Left renal cortex interstitium (tissue), 4 donors: ENCODE results near the gene ZNF423. TPM values are rescaled to one million over a fixed set of nuclear protein-coding genes. Genes with fewer than 3 reads are reported as not detected.

ENCODE experiments used
- DNase-seq, 4 donors: peaks; one replicate each; pipeline ENCODE4 v3.0.0-alpha.2; 2013; ENCODE audit warnings: low read depth in 4 of 4, low spot score in 2 of 4, missing footprints in 1 of 4
- polyA plus RNA-seq, 4 donors: library from polyadenylated mRNA; unstranded; fragments of 120-200 nt; gene quantifications; one replicate each; pipeline ENCODE4 v1.2.1, GENCODE V29; 2013; ENCODE audit not compliant: insufficient read length in 4 of 4

ZNF423 gene
- polyA plus RNA-seq, 4 donors, result 24.0 to 32.5 (median 28.8) TPM

DNA sequence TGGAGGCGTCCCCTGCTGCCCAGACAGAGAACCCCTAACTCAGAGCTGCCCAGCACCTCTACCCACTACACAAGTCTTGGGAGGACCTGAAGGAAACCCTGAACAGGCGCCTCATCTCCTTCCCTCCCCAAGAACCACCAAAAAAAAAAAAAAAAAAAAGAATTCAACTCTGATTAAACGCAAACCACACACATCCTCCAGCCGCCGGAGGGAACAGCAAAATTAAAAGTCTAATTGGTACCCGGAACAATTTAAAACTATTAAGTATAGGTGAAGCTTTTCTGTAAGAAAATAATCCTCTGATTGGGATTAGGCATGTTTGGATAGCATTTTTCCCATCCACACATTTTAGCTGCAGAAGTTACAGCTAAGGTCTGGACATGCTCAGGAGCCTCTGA is 202.7 kb downstream of the ZNF423 start:
- DNase-seq, result no peak

DNA sequence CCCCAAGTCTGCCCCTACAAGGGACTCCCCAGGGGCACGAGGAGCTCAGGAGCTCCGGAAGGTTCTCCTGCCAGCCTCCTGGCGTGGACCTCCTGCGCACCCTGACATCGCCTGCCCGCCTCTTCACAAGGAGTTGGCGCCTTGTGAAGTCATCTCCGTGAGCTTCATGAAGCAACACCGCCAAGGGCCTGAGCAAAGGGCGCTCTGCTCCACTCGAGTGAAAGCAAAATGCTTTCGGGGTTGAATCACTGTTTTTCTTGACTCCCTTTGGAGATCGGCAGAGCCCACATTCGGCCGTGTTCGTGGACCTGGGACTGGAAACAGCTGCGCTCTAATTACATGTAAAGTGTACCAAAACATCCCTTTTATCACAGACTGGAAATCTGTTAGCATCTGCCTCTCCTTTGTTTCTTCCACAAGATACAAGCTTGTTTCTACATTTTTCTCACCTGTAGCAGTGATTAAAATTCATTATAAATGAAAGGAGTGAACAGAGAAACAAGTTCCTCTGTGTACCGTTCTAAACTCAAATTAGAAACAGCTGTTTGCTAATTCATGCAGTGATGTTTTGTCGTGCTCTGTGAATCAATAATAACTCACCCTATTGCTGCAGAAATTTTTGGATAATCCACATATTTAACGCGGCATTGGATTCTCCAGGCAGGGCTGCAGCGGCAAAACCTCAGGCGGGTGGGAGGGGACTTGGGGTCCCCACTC is 203.3 kb downstream of the ZNF423 start:
- DNase-seq, result no peak

GRCh38 chr16:49651996-49652395 is 203.9 kb downstream of the ZNF423 start:
- DNase-seq, result no peak

DNA sequence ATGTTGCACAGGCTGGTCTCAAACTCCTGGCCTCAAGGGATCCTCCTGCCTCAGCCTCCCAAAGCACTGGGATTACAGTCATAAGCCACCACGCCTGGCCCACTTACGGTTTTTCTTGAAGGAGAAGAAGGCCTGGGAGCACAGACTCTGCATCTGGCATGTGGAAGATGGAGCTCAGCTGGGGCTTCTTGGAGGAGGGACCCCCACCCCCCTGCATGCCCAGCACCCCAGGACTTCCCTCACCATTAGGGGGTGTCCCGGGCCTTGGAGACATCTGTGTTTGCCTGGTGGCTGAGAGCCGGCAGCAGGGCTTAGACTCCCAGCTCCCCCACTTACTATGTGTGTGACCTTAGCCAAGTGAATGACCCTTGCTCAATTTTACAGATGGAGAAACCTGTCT is 204.7 kb downstream of the ZNF423 start:
- DNase-seq, result no peak

DNA sequence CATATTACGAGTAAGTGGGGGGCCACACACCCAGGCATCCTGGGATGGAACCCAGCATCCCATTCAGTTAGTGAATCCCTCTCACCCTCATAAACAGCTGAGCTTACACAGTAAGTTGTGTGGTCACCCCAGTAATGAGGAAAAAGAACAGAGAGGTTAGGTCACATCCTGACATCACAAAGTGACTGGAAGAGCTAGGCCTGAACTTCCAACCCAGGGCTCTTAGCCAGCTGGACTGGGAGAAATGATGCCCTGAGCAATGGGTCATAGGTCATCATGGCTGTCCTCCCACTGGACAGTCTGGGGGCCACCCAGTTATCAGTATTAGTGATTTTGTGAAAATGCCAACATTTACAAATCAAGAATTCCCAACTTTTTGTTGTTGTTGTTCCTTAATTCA is 205.3 kb downstream of the ZNF423 start:
- DNase-seq, result no peak

GRCh38 chr16:49649013-49649765 is 206.7 kb downstream of the ZNF423 start:
- DNase-seq, result no peak

- no peak for DNase-seq
These were observed 208.2 kb downstream of the ZNF423 start for GRCh38 chr16:49647673-49648072.

- no peak for DNase-seq
These were observed 210.6 kb downstream of the ZNF423 start for GRCh38 chr16:49645263-49645662.

DNA sequence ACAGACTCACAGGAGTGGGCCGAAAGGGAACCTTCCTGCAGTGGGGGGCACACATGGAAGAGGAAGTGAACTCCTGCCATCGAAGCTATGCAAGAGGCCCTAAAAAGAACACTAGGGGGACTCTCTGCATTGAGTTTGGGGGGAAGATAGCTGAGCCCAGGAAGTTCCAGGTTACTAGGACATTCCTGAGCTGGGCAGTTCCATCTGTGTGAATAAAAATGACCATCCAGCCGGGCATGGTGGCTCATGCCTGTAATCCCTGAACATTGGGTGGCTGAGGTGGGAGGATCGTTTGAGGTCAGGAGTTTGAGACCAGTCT is 211.8 kb downstream of the ZNF423 start:
- DNase-seq, result no peak

DNA sequence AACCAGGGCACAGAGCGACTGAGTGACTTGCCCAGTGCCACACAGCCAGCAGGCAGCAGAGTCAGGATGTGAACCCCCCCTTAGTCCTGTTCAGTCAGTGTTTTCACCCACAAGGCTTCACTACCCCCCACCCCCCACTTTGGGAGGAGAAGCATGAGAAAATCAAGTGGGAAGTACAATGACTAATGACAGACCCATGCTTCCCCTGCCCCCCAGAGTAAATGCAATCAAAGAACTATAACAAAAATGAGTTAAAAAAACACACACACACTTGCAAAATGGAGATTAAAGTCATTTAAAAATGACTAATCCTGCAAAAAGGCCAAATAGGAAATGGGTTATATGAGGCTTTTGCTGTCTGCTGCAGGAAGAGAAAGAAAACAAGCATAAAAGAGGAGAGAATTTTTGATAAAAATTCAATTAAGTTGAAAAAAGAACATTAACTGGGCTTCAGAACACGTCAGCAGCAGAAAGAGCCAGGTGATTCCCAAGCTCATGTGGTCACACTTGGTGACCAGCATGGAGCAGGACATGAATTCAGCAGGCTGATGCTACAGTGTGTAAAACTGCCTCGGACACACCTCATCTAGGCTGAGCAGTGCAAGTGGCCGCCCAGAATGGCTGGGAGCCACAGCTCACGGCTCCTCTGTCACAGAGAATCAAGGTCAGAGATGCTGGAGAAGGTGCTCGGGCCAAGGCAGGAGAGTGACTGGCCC is 212.3 kb downstream of the ZNF423 start:
- no peak for DNase-seq

- no peak for DNase-seq
These were observed 214.7 kb downstream of the ZNF423 start for GRCh38 chr16:49641250-49641649.

DNA sequence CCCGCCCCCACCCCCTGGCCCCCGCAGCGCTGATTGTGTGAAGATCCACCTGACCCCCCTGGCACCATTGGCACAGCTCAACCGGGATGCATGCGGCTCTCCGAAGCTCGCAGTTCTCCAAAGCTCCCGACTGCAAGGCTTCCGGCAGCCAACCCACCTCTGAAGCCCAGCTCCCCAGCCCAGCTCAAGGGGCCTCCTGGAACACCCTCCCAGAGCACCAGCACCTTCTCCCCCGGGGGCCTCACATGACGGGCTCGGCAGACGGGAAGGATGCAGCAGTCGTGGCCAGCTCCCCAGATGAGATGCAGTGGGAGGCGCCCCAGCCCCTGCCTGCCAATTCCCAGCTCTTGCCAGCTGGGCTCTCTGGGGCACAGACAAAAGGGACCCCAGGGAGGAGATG is 215.3 kb downstream of the ZNF423 start:
- DNase-seq, result no peak

GRCh38 chr16:49639739-49640431 is 216.0 kb downstream of the ZNF423 start:
- peak in 3 of 4 donors; percentile 65 to 79 (median 78) for DNase-seq

GRCh38 chr16:49638673-49639610 is 217.0 kb downstream of the ZNF423 start:
- DNase-seq, result no peak

DNA sequence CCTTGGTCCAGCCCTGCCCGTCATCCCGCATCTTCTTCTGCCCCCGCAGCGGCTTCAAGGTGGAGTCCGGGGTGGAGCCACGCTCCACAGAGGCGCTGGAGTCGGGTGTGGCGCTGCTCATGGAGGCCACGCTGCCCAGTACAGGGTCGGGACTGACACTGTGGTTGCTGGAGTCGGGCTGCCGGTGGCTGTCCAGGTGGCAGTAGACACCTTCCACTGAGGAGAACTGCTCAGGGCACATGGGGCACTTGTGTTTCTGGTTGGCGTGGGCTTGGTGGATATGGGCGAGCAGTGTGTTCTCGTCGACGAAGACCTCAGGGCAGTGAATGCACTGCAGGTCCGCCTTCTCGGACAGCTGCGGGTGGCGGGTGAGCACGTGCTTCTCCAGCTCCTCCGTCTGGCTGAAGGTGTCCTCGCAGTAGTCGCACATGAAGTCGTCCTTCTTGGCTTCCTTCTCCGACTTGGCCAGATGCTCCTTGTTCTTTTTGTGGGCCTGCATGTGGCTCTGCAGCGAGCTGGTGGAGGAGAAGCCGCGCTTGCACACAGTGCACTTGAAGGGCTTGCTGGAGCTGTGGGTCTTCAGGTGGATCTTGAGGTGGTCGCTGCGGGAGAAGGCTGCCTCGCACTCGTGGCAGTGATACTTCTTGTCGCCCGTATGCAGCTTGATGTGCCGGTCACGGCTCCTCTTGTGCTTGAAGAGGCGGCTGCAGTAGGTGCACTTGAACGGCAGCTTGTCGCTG is 217.8 kb downstream of the ZNF423 start:
- DNase-seq, result no peak

- no peak for DNase-seq
These were observed 218.4 kb downstream of the ZNF423 start for GRCh38 chr16:49637511-49637910.

- DNase-seq, result no peak
These were observed 219.3 kb downstream of the ZNF423 start for GRCh38 chr16:49636608-49637007.

- DNase-seq, result no peak
These were observed 220.0 kb downstream of the ZNF423 start for GRCh38 chr16:49635591-49636581.
